SK-MEL-5 (cell line): ENCODE data around the gene HSPA13. TPM values are rescaled to one million over a fixed set of nuclear protein-coding genes. Genes with fewer than 3 reads are reported as not detected.

ENCODE experiments used
- DNase-seq: peaks from one replicate; pipeline ENCODE4 v3.0.0-alpha.2; 2016; ENCODE audit warnings: low read depth, low spot score
- in situ Hi-C: cut with HindIII; loops from 2 replicates; pipeline ENCODE4 v1.10.0; 2016; ENCODE audit warnings: low sequenced_read_pairs, high pct_unique_total_duplicates, low pct_unique_long_range_greater_than_20kb
- polyA plus RNA-seq, 2 experiments: library from polyadenylated mRNA; depleted of rRNA; stranded (reverse); fragments of >200 nt; gene quantifications; 2 replicates each; pipeline ENCODE4 v1.2.3, GENCODE V29; 2015
- total RNA-seq: library from RNA; depleted of rRNA; stranded (reverse); fragments of >200 nt; shearing (Covaris generic); gene quantifications from 2 replicates; pipeline ENCODE4 v1.2.3, GENCODE V29; 2014; rRNA removed

The HSPA13 gene, protein sequence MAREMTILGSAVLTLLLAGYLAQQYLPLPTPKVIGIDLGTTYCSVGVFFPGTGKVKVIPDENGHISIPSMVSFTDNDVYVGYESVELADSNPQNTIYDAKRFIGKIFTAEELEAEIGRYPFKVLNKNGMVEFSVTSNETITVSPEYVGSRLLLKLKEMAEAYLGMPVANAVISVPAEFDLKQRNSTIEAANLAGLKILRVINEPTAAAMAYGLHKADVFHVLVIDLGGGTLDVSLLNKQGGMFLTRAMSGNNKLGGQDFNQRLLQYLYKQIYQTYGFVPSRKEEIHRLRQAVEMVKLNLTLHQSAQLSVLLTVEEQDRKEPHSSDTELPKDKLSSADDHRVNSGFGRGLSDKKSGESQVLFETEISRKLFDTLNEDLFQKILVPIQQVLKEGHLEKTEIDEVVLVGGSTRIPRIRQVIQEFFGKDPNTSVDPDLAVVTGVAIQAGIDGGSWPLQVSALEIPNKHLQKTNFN
- 48.6 and 51.0 TPM in 2 replicates for total RNA-seq
- 26.6 and 38.2 TPM in 2 replicates for polyA plus RNA-seq (2015; cell fraction: cytosol; rRNA removed)
- 16.3 and 17.4 TPM in 2 replicates for polyA plus RNA-seq (2015; cell fraction: nucleus; rRNA removed)

DNA sequence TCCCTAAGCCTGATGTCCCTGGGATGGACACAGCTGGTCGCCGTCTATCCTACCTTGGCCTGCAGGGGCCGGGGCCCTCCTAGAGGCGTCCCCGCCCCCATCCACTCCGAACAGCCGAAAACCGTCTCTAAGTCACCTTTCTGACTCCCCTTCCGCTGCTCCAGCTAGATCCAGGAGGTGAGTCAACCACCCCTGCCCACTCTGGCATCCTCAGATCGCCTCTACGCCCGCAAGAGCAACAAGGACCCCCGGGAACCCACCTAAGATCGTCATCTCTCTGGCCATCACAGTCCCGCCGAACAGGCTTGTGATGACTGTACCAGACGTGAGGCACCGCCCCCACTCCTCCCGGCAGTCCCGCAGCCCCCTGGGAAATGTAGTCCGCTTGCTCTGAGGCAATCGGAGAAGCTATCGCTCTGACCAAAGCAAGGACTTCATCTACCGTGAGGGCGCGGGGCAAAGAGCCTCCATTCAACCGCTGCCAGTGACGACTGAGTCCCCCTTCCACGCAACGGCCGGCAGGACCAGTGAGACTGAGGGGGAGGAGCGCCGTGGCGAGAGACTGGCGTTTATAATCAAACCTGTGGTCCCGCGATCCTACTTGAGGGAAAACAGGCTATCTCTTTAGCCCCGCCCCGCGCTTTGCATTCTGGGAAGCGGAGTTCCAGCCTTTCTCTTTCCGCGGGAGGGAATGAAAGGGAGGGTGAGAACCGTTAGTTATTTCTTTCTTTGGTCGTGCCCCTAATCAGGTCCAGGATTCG is at the start of gene HSPA13:
Gene HSPA13, minus strand, starts transcription at position 312 of the 761 bp plus-strand sequence. Its CDS starts 27 bp downstream, at position 285.
- in situ Hi-C loops, result no loop called here
- DNase-seq, result peak; percentile 99

DNA sequence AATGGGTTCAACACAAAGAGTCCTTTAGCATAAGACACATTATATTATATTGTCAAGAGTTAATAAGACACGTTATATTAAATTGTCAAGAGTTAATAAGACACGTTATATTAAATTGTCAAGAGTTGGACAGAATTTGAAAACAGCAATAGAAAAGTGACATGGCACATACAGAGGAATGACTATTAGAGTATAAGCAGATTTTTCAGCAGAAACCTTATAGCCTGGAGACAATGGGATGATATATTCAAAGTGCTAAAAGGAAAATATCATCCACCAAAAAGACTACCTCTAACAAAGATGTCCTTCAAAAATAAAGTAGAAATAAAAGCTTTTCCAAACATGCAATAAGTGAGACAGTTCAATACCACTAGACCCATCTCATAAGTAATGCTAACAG is 36.0 kb upstream of the HSPA13 start:
- in situ Hi-C loops, result no loop called here
- no peak for DNase-seq

DNA sequence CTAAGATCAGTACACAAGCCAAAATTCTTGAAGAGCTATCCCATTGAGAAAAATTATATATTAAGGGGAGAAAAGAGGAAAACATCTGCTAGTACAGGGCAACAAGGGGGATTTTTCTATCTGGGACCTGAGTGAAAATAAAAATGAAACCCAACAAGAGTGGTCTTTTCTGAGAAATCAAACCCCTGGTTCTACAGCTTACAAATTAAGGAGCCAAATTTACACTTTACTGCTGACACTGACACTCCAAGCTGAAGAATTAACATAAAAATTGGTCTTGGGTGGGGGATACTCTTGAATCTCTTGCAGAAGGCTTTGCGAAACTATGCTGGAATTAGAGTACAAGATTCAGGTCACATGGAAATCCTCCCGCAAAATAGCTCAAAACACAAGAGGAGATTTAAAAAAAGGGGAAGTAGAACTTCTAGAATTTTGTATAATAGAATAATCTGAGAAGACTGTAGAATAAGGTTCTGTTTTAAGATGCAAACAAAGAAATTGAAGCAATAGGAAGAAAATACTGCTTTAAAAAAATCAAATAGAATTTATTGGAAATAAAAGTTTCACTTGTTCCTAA is 32.1 kb upstream of the HSPA13 start:
- in situ Hi-C loops, result no loop called here
- DNase-seq, result no peak

DNA sequence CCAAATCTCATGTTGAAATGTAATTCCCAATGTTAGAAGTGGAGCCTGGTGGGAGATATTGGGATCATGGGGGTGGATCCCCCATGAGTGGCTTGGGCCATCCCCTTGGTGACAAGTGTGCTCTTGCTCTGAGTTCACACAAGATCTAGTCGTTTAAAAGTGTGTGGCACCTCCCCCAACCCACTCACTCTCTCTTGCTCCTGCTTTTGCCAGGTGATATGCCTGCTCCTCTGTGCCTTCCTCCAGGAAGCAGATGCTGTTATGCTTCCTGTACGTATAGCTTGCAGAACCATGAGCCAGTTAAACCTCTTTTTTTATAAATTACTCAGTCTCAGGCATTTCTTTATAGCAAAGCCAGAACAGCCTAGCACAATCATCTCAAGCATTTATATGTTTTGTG is 23.0 kb upstream of the HSPA13 start:
- DNase-seq, result no peak
- in situ Hi-C loops, result no loop called here

DNA sequence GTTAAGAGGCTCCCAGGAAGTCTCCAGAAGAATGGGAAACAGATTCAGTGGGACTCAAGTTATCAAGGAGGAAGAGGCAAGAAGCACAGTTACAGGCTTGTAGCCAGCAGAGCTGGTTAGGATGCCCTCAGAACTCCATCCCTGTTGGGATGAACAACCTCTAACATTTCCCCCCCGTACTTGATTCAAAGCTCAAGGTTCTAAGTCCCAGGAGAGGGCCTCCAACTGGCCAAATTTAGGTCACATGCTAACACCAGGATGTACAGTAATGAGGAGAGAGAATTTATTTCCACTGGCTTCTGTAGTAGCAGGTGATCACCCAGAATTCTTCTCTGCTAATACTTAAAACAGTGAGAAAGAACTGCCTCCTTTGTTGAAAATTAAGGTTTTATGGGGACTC is 22.3 kb upstream of the HSPA13 start:
- in situ Hi-C loops, result no loop called here
- no peak for DNase-seq

DNA sequence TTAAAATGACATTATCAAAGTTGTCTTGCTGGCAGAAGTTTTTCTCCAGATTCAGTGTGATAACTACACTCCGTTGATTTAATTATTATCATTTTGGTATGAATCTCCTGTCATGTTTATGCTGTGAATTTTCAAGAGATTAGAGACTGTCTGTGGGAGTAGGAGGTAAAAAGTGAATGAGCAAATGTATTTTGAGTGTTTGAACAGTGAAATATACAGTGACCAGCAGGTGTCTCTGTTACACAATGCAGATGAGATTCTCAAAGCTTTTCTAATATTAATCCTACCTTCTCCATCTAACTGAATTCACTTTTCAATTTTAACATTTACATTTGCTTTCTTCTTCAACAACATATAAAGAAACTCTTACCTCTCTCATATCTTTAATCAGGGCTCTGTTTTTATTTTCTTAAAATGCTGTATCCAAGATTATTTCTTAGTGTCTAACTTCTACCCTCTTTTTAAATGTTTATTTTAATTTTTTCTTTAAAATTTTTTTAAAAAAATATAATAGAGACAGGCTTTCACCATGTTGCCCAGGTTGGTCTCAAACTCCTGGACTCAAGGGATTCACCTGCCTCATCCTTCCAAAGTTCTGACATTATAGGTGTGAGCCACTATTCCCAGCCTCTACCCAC is 20.9 kb upstream of the HSPA13 start:
- in situ Hi-C loops, result no loop called here
- peak; percentile 39 for DNase-seq

DNA sequence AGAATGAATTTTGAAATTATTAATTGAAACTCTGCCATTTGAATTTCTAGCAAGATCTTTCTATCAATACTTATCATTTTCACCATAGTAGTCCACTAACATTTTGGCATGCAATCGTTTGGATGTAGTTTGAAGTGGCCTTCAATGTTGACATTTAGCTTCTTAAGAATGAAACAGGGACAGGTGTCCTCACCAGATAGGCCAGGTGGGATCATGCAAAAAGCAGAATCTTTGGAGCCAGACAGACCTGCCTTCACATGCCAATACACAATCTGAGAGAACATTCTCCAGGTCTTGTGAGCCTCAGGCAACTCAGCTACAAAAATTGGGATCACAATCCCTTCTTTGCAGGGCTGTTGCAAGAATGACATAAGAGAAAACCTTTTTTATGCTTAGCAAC is 18.3 kb upstream of the HSPA13 start:
- DNase-seq, result no peak
- in situ Hi-C loops, result no loop called here

DNA sequence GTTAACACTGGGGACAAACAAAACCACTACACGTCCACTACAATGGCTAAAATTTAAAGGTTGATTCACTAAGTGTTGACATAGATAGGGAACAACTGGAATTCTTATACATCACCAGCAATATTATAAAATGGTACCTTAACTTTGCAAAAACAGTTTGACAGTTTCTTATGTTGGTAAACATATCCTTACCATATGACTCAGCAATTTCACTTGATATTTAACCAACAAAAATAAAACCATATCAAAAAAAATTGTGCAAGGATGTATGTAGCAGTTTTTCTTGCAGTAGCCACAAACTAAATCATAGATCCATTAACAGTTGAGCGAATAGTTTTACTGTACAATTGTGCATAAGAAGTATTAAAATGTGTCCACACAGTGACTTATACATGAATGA is 5.3 kb upstream of the HSPA13 start:
- no peak for DNase-seq
- in situ Hi-C loops, result no loop called here

DNA sequence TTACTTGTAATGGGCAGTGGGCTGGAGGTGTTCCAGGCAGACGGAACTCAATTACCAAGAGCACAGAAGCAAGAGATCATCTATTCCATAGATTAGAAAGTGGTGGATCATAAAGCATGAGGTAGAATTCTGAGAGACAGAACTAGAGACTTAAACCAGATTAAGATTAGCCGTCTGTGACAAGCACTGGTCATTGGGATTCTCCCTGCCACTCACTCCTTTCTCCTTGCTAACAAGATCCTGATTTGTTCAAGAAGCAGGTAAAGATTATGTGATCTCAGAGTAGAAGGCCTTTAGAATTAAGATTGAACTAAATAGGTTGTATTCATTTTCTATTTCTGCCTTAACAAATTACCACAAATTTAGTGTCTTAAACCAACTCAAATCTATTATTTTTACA is 1.5 kb upstream of the HSPA13 start:
- in situ Hi-C loops, result no loop called here

DNA sequence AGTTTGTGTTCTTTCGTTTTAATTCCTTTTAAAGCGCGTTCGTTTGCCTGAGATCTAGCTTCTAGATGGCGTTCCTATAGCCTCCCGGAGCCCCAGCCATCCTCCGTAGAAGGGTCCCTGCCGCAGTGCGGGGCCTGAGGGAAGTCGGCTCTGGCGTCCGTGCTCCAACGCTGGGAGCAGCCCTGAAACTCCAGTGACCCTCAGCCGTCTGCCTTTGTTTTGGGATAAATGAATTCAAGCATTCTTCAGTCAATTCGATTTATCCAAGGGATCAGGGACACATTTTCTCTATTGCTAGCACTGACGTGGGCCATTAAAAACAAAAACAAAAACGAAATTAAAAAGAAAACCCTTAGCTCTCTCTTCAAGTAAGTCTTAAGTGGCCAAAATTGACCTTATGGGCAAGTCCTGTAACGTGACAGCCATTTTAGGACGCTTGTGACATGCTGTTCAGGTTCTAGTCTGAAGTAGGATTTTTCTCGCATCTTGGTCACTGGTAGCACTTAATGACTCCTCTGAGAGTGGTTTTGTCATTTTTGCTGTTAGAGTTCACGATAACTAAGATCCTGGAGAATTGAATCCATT is 742 bp upstream of the HSPA13 start:
- no peak for DNase-seq
- in situ Hi-C loops, result no loop called here

More for the DNA sequence above, 1.5 kb upstream of the HSPA13 start:
- no peak for DNase-seq

DNA sequence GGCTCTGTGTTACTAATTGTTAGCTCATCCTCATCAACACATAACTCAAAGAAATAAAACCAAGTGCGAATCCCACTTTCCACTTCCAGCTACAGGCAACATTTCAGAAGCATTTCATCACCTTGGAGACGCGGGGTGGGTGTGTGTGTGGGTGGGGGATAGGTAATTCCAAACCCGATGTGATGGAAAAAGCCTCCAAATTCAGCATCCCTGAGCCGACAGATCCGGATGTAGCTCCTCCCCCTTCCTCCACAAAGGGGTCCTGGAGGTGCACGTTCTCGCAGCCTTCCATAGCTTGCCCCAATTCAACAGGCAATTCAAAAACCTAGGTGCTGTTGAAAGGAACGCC is 486 bp downstream of the HSPA13 start:
- in situ Hi-C loops, result no loop called here
- no peak for DNase-seq

DNA sequence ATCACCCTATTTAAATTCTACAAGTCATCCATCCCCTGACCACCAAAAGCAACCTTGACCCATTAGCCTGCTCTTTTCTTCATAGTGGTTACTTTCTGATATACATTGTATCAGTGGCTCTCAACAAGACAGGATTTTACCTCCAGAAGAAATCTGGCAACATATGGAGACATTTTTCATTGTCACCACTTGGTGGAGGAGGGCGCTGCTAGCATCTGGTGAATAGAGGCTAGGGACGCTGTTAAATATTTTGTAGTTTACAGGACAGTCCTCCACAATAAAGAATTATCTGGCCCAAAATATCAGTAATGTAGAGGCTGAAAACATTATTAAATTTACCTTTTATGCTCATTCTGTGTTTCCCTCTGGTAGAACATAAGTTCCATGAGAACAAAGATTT is 6.1 kb downstream of the HSPA13 start:
- in situ Hi-C loops, result no loop called here
- peak; percentile 16 for DNase-seq

DNA sequence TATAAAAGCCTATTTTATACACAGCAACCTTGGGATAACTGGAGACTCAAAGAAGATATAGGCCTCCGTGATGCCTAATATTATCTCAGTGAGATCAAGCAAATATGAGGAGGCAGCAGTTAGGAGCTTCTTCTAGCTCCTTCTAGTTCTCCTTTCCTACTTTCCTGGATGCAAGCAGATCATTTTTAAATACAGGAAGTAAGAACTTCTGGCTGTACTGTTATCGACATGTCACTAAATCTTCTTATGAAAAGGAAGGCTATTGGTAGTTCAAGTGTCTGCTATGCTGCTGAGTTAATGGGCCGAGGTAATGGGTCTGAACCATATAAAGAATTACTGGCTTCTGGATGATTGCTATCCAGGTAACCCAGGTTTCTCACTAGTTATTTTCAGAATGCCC is 15.9 kb downstream of the HSPA13 start:
- in situ Hi-C loops, result no loop called here
- no peak for DNase-seq

DNA sequence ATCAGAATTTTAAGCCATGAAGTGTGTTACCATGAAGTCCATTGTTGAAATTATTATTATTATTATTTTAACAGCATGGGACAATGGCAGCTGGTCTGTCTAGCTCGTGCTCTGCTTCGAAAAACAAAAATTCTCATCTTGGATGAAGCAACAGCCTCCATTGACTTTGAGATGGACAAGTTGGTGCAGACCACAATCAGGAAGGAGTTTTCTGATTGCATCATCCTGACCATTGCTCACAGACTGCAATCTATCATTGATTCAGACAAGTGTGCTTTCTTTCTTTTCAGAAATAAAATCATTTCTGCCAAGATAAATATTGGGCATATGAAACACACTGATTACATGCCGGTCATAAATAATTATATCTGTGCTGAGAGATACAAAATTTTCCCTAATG is 21.0 kb downstream of the HSPA13 start:
- in situ Hi-C loops, result no loop called here
- DNase-seq, result no peak

DNA sequence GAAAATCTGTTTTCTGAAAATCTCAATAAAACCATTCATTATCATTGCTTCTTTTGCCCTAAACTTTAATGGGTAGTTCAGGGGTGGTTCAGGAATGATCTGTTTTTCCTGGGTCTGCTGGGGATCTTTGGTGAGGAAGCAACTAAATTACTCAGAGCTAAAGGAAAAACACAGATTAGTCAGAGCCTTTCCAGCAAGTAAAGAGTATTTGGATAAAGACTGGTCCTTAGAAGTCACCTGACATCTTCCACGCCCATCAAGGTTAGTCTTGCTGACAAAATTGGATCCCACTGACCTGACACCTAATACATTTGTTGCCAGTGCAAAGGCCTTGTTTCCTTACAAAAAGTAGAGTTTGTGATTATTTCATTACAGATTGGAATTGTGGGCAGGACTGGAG is 24.2 kb downstream of the HSPA13 start:
- in situ Hi-C loops, result no loop called here

DNA sequence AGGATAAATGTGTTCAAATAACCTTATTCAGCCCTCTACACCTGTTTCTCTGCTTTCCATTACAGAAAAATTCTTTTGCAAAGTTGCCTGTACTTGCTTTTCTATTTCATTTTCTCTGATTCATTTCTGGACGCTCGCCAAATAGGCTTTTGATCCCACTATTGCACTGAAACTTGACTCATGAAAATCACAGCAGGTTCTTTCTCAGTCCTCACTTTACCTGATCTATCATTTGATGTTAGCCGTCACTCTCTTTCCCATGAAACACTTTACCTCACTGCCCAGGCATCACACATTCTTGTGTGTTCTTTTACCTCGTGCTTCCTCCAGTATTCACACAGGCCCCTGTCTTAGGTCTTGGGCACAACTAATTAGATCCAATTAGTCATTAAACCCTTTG is 26.2 kb downstream of the HSPA13 start:
- in situ Hi-C loops, result no loop called here
- DNase-seq, result no peak

More for the DNA sequence above, 24.2 kb downstream of the HSPA13 start:
- DNase-seq, result no peak

DNA sequence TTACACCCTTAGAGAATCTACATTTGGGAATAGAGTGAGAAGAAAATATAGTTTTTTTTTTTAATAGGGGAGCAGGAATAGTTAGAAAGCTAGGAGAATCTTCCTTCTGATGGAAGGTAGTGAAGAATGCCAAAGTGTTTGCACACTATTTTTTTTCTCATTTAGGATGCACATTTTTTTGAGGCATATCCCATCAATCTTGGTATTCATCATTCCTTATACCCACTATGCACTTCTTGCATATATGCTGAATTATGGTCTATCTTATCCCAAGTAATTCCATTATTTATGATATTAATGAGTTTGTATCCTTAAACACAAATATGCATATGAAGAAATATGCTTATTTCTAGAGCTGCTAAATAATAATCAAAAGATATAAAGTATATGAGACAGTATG is 28.4 kb downstream of the HSPA13 start:
- in situ Hi-C loops, result no loop called here
- no peak for DNase-seq

DNA sequence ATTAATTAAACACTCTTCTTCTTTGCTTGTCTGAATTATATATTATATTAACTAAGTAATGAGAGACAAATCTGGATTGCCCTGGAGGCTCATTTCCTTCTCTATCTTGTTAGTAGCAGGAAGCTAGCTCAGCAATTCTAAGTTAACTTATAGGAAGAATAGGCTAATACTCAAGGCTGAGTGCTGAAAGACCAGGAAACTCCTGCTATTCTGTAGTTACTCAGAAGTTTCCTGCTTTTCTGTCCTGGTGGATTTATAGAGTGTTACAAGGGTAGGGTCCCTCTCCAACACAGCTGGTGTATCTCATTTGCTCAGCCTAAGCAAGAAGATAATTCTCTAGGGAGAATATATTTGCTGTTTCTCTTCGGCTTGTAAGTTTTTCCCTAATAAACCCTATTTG is 29.2 kb downstream of the HSPA13 start:
- DNase-seq, result no peak
- in situ Hi-C loops, result no loop called here
